Right lobe of liver (tissue), 6 donors: ENCODE measurements around the gene EZR. TPM values are rescaled to one million over a fixed set of nuclear protein-coding genes. Genes with fewer than 3 reads are reported as not detected.
A peak's percentile ranks its signal among the peaks of the same experiment; 100 is the strongest.
"Not testable (repeated sequence)": the region's sequence is repeated elsewhere in the genome, so short reads cannot be mapped to it uniquely, and the experiment has no call there.

Experiments used
- ATAC-seq, 4 donors: fragments of 200-7000 bp; cut with Tn5 transposase; one replicate each; pipeline ENCODE4 v1.9.1; 2020; ENCODE audit warnings: mild to moderate bottlenecking in 4 of 4, moderate library complexity in 4 of 4
- DNase-seq, 3 donors: peaks; one replicate each; pipeline ENCODE4 v3.0.0-alpha.2; 2020
- H3K27ac ChIP-seq, 3 donors: fragments of 200-600 bp; one replicate each; pipeline ENCODE4 v1.8.0; 2022
- H3K27me3 ChIP-seq, 2 donors: fragments of 200-600 bp; one replicate each; pipeline ENCODE4 v1.8.0; 2022
- H3K36me3 ChIP-seq, 4 donors: fragments of 200-600 bp; sonication (generic) in 1 of 4; one replicate each; pipeline versions ENCODE4 v1.5.1 to v1.8.0; 2017 to 2022; ENCODE audit warnings: control low read depth in 1 of 4
- H3K4me1 ChIP-seq, 4 donors: fragments of 200-600 bp; sonication (generic) in 1 of 4; one replicate each; pipeline versions ENCODE4 v1.5.1 to v1.8.0; 2017 to 2022; ENCODE audit warnings: control low read depth in 1 of 4
- H3K4me3 ChIP-seq, 3 donors: fragments of 200-600 bp; one replicate each; pipeline ENCODE4 v1.8.0; 2022
- H3K9me3 ChIP-seq, 4 donors: fragments of 200-600 bp; sonication (generic) in 1 of 4; one replicate each; pipeline versions ENCODE4 v1.5.1 to v1.8.0; 2017 to 2022; ENCODE audit warnings: control low read depth in 1 of 4
- CTCF ChIP-seq, 4 donors: fragments of 200-600 bp in 3 of 4; fragments of 450-650 bp in 1 of 4; IDR thresholded peaks; one replicate each; pipeline versions ENCODE4 v1.5.1 to v1.8.0; 2016 to 2022; ENCODE audit warnings: antibody characterized with exemption in 4 of 4, mild to moderate bottlenecking in 2 of 4
- POLR2A ChIP-seq: fragments of 450-650 bp; IDR thresholded peaks from one replicate; pipeline ENCODE4 v1.6.1; 2017; ENCODE audit warnings: antibody characterized with exemption, mild to moderate bottlenecking
- WGBS: methylation state at CpG from one replicate; pipeline ENCODE4 v1.1.6; 2018; ENCODE audit warnings: low coverage, low lambda C conversion rate; ENCODE audit not compliant: insufficient coverage; ENCODE audit errors: missing lambda C conversion rate; 5-methylcytosine and 5-hydroxymethylcytosine counted together
- intact Hi-C, 2 donors: fragments of 100-400 bp; cut with DNase I; formaldehyde crosslinking; loops; one replicate each; pipeline versions ENCODE4 v1.11.2 to v1.14.1; 2022
- total RNA-seq, 6 experiments: library from RNA; depleted of rRNA in 2 of 6; stranded (reverse); fragments of >200 nt in 2 of 6; fragmentation: NEBNext Ultra II Directional in 3 of 6; extraction: Animal tissue kit (Norgen Biotek cat#: 25700) in 3 of 6; gene quantifications; one replicate each; pipeline versions ENCODE4 v1.1.0 to v1.2.4, GENCODE V29; 2016 to 2023
- donor health status: DM: no; HTN: yes; CAD: no.
- donor health status: DM: no; HTN: no; CAD: no.
- donor health status: DM: no; HTN: no; CAD: no.
- donor health status: DM: no; HTN: yes; CAD: no.
- donor health status: DM: no; HTN: yes; CAD: no.

Gene EZR
- total RNA-seq, 6 experiments from 2014 or later = 26.4 to 161 (median 35.9) TPM

GRCh38 chr6:158837684-158838625, 18.8 kb upstream of the EZR start:
- Histone ChIP-seq H3K4me1 (peaks cover 0 to 6% (median 0%) of the 10 kb centered on the region in 4 donors), H3K9me3 (no peaks in the 10 kb centered on the region), H3K36me3 (no peaks in the 10 kb centered on the region), H3K27me3 (no peaks in the 10 kb centered on the region), H3K4me3 (no peak overlapping the region), H3K27ac (no peak overlapping the region)
- intact Hi-C loops = no loop called here
- DNase-seq (no peak), ATAC-seq (no peak)
- TF ChIP-seq POLR2A = no peak
- TF ChIP-seq CTCF (IDR thresholded peaks at IDR 0.05) = no peak
- WGBS = 85% methylated on average over 8 of the region's 14 CpGs

GRCh38 chr6:158836625-158837311, 17.6 kb upstream of the EZR start:
- ATAC-seq = no peak
- no peak for DNase-seq
- intact Hi-C loops = no loop called here
- no peaks in the 10 kb centered on the region for H3K9me3 ChIP-seq
- H3K4me3 ChIP-seq = no peak overlapping the region
- 85% methylated on average over 3 of the region's 11 CpGs for WGBS
- no peaks in the 10 kb centered on the region for H3K36me3 ChIP-seq
- H3K27me3 ChIP-seq = no peaks in the 10 kb centered on the region
- TF ChIP-seq CTCF (IDR thresholded peaks at IDR 0.05) = no peak
- TF ChIP-seq POLR2A = no peak
- no peak overlapping the region for H3K27ac ChIP-seq
- H3K4me1 ChIP-seq = peaks cover 0 to 6% (median 0%) of the 10 kb centered on the region in 4 donors

- H3K27me3 ChIP-seq = no peaks in the 10 kb centered on the region
- peaks cover 0 to 6% (median 0%) of the 10 kb centered on the region in 4 donors for H3K4me1 ChIP-seq
- WGBS = 31% methylated on average over 16 of the region's 19 CpGs
- no peaks in the 10 kb centered on the region for H3K36me3 ChIP-seq
- H3K27ac ChIP-seq = peak overlapping the region in 2 of 3 donors; percentile 35 to 64
- no peaks in the 10 kb centered on the region for H3K9me3 ChIP-seq
- DNase-seq (peak; percentile 84 to 91 (median 87)), ATAC-seq (peak; percentile 93 to 97 (median 96))
- peak overlapping the region in 1 of 3 donors; percentile 20 for H3K4me3 ChIP-seq
- intact Hi-C loops = no loop called here
- no peak for TF ChIP-seq CTCF (IDR thresholded peaks at IDR 0.05)
- no peak for TF ChIP-seq POLR2A
Measured at GRCh38 chr6:158835616-158836221, 16.6 kb upstream of the EZR start.

GRCh38 chr6:158834675-158835385, 15.7 kb upstream of the EZR start:
- Histone ChIP-seq H3K4me1 (peaks cover 0 to 6% (median 2%) of the 10 kb centered on the region in 4 donors), H3K4me3 (no peak overlapping the region), H3K27me3 (no peaks in the 10 kb centered on the region), H3K36me3 (no peaks in the 10 kb centered on the region), H3K9me3 (no peaks in the 10 kb centered on the region), H3K27ac (peak overlapping the region in 1 of 3 donors; percentile 64)
- intact Hi-C loops = no loop called here
- TF ChIP-seq POLR2A = no peak
- no peak for TF ChIP-seq CTCF (IDR thresholded peaks at IDR 0.05)
- ATAC-seq (peak in 1 of 4 donors; percentile 8), DNase-seq (peak in 1 of 3 donors; percentile 41)
- 80% methylated on average over 4 of the region's 9 CpGs for WGBS

GRCh38 chr6:158832807-158833206, 13.6 kb upstream of the EZR start:
- H3K9me3 ChIP-seq = not testable (repeated sequence)
- WGBS = 85% methylated on average over 9 of the region's 9 CpGs

More at GRCh38 chr6:158832807-158833206, 13.6 kb upstream of the EZR start:
- H3K27ac ChIP-seq, H3K27me3 ChIP-seq, ATAC-seq, intact Hi-C loops, H3K4me3 ChIP-seq, H3K36me3 ChIP-seq: not testable (repeated sequence)
- peak in 1 of 3 donors; percentile 2 for DNase-seq
- peaks cover 0 to 10% (median 4%) of the 10 kb centered on the region in 4 donors for H3K4me1 ChIP-seq
